HG03175 (cell line): ENCODE results near the gene KDM2A.
A peak's percentile ranks its signal among the peaks of the same experiment; 100 is the strongest.

Experiments used
- ATAC-seq: cut with Tn5 transposase; IDR thresholded peaks from one replicate; pipeline ENCODE4 v1.9.1; 2021; ENCODE audit warnings: mild to moderate bottlenecking, moderate library complexity; ENCODE audit not compliant: unreplicated experiment

The KDM2A gene

GRCh38 chr11:67282876-67283371, 163.9 kb downstream of the KDM2A start:
- ATAC-seq, result no peak

- ATAC-seq, result no peak
Observed at GRCh38 chr11:67283481-67283963, 164.5 kb downstream of the KDM2A start.

- ATAC-seq, result no peak
Observed at GRCh38 chr11:67284811-67285540, 165.9 kb downstream of the KDM2A start.

- ATAC-seq, result no peak
Observed at GRCh38 chr11:67285541-67286498, 166.8 kb downstream of the KDM2A start.

- ATAC-seq, result no peak
Observed at GRCh38 chr11:67286621-67287333, 167.7 kb downstream of the KDM2A start.

- ATAC-seq, result no peak
Observed at GRCh38 chr11:67287355-67288197, 168.5 kb downstream of the KDM2A start.

- ATAC-seq, result no peak
Observed at GRCh38 chr11:67288198-67288451, 169.1 kb downstream of the KDM2A start.

GRCh38 chr11:67288452-67289225, 169.6 kb downstream of the KDM2A start:
- ATAC-seq, result peak; percentile 62

- ATAC-seq, result peak; percentile 51
Observed at GRCh38 chr11:67289226-67289650, 170.2 kb downstream of the KDM2A start, which contains the start of gene ANKRD13D. Gene ANKRD13D (plus strand): TSS chr11:67289303. CDS start chr11:67289461, 158 bp downstream.

GRCh38 chr11:67289651-67290479, 170.8 kb downstream of the KDM2A start:
- no peak for ATAC-seq

GRCh38 chr11:67290801-67291200, 171.7 kb downstream of the KDM2A start:
- ATAC-seq, result no peak

- no peak for ATAC-seq
Observed at GRCh38 chr11:67291481-67292381, 172.7 kb downstream of the KDM2A start.

- no peak for ATAC-seq
Observed at GRCh38 chr11:67292671-67293070, 173.6 kb downstream of the KDM2A start.

GRCh38 chr11:67293090-67293489, 174.0 kb downstream of the KDM2A start:
- ATAC-seq, result no peak

GRCh38 chr11:67295846-67296245, 176.8 kb downstream of the KDM2A start:
- ATAC-seq, result no peak

GRCh38 chr11:67298786-67299185, 179.7 kb downstream of the KDM2A start:
- no peak for ATAC-seq

- no peak for ATAC-seq
Observed at GRCh38 chr11:67299471-67300191, 180.6 kb downstream of the KDM2A start.
